ENCODE measurements around the gene ABCC1.

- TF ChIP-seq CTCF (optimal IDR thresholded peaks at IDR 0.05 in 1 of 3, IDR thresholded peaks at IDR 0.05 in 1 of 3, conservative IDR thresholded peaks at IDR 0.05 in 1 of 3; ENCODE audit: extremely low read depth in 1 of 3, insufficient read depth in 2 of 3, low read length in 3 of 3) (no peak), EZH2 (IDR thresholded peaks at IDR 0.05; ENCODE audit: low read length) (no peak)
Observed at GRCh38 chr16:16163571-16163970, 214.2 kb downstream of the ABCC1 start.
